ENCODE measurements around the gene GFRA4.

GFRA4 gene

GRCh38 chr20:3693376-3693775 lies 30.2 kb upstream of the GFRA4 start:
- no peak for DNase-seq (ENCODE audit: low read depth)

- DNase-seq (ENCODE audit: low read depth) = no peak
These were observed 29.6 kb upstream of the GFRA4 start for GRCh38 chr20:3692706-3693294.

GRCh38 chr20:3691897-3692296 lies 28.7 kb upstream of the GFRA4 start:
- no peak for DNase-seq (ENCODE audit: low read depth)

DNA sequence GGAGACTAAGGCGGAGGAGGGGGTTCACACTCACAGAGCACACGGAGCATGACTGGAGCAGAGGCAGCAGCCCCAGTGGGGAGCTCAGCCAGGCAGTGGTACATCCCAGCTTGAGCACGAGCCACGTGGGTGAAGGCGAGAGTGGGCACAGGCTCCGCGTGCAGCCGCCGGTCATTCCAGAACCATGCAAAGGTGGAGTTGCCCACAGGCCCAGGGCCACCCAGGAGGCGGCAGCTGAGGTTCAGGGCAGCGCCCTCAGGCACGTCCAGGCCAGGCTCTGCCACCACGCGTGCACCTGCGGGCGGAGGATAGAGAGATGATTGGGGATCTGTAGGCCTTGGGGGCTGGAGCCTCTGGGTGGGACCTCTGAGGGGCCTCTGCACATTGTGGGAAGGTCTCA lies 28.1 kb upstream of the GFRA4 start:
- no peak for DNase-seq (ENCODE audit: low read depth)

GRCh38 chr20:3690413-3690812 lies 27.2 kb upstream of the GFRA4 start:
- DNase-seq (ENCODE audit: low read depth) = no peak

DNA sequence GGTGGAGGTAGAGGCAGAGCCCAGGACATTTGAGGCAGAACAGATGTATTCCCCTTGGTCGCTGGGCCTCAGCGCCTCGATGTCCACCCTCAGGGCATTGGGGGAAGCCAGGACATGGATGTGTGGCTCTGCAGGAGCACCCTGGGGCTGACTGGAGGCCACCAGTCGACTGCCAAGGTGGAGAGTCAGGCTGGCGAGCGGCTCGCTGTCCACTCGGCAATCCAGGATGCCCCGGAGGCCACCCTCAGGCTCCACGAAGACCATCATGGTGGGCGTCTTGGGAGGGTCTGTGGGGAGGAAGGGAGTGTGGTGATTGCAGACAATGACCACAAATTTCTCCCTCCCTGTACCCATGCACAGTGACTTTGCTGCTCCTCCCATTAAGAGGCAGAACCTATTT lies 26.8 kb upstream of the GFRA4 start:
- DNase-seq (ENCODE audit: low read depth) = no peak

DNA sequence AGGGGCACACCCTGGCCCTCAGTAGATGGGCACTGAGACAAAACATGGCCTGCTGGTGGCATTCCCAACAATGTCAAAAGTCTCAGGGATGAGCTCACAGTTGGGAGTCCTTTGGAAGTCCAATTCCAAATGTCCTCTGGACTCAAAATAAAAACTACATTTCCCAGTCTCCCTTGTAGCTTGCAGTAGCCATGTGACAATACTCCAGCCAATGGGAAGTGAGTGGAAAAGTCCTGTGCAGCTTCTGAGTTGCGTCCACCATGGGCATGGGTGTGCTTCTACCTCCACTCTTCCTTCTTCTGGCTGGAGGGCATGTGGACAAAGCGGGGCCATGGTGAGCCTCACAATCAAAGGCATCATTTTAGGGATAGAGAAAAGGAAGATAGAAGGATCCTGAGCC lies 24.5 kb upstream of the GFRA4 start:
- peak; percentile 53 for DNase-seq (ENCODE audit: low read depth)

GRCh38 chr20:3686867-3687321 lies 23.7 kb upstream of the GFRA4 start:
- peak; percentile 95 for DNase-seq (ENCODE audit: low read depth)

DNA sequence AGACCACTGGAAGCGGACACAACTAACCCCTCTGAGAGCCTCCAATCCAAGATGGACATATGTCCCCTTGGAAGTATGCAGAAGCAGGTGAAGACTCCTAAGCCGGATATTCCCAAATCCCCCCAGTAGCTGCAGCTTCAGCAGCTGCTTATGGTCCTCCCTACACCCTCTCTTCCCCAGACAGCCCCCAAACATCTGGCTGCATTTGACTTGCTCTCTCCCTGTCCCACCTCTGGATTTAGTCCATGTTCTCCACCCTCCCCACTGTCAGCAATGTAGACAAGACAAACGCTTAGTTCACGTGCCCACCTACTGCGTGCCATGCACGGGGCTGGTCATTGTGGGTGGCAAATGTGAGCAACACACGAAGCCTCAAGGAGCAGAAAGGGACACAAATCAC lies 23.2 kb upstream of the GFRA4 start:
- no peak for DNase-seq (ENCODE audit: low read depth)

GRCh38 chr20:3685341-3685740 lies 22.1 kb upstream of the GFRA4 start:
- DNase-seq (ENCODE audit: low read depth) = no peak

GRCh38 chr20:3681931-3682781 lies 19.0 kb upstream of the GFRA4 start, which contains the start of gene ADAM33:
ADAM33 (minus strand) TSS chr20:3682010; CDS start chr20:3682004, 6 bp downstream.
- DNase-seq (ENCODE audit: low read depth) = no peak

- DNase-seq (ENCODE audit: low read depth) = no peak
These were observed 18.2 kb upstream of the GFRA4 start for GRCh38 chr20:3681352-3681930.

DNA sequence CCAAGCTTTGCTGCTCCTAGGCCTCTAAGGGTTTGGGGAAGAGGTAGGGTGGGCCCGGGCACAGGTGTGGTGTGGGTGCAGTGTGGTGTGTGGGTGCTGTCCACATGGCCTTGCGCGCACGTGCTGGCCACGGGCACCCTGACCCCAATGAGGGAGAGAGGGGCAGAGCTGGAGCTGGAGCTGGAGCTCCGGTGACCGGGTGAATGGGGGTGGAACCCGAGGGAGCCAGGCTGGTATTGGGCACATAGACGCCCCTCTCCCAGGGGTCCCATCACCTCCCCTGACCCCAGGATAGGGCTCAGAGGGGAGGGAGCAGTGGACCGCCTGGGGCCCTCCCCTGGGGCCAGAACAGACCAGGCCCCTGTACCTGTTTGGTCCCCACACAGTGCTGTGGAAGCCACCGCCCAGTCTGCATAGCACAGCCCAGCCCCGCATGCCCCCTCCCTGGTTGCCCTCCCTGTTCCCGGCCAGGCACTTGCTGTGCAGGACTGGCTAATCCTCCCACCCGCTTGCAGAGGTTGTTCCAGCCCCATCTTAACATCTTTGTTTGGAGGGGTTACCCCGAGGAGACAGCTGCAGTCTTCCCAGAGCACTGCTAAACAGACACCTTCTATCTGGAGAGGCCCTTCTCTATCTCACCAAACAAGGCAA lies 17.6 kb upstream of the GFRA4 start:
- DNase-seq (ENCODE audit: low read depth) = no peak

DNA sequence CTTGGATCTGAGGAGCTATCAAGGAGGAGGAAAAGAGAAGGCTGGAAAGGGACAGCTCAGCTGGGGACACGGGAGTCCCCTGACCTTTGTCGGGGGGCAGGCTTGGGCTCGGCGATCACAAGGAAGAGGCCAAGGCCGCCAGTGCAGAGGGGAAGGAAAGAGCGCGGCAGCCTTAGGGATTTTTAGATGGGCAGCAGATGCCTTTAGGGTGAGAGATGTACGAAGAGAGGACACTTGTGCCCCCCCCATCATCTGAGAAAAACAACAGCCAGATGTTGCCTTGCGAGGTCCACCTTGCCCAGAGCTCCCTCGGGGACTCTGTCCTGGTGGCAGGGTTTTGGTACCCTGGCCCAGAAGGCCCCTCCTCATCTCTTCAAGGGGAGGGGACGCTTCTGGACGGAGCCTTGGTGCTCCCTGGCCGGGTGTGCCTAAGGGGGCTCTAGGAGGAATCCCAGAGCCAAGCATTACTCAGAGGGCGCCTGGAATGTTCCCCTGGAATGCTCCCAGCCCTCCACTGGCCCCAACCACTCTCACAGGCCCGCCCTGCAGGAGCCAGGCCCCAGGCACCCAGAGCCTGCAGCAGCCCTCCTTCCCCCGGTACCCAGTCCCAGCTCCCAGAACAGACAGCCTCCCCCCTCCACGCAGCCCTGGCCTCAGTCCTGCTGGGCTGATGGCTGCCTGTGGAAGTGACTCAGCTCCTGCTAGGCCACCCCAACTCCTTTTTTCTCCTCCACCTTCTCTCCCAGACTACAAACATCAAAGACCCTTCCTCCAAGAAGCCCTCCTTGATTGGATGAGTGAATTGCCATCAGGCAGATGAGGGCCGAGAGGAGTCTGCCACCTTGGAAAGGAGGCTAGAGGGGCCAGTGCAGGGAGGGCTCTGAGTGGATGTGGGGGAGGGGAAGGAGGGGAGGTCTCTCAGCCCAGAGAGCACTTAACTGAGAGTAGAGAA lies 16.8 kb upstream of the GFRA4 start:
- peak; percentile 40 for DNase-seq (ENCODE audit: low read depth)

DNA sequence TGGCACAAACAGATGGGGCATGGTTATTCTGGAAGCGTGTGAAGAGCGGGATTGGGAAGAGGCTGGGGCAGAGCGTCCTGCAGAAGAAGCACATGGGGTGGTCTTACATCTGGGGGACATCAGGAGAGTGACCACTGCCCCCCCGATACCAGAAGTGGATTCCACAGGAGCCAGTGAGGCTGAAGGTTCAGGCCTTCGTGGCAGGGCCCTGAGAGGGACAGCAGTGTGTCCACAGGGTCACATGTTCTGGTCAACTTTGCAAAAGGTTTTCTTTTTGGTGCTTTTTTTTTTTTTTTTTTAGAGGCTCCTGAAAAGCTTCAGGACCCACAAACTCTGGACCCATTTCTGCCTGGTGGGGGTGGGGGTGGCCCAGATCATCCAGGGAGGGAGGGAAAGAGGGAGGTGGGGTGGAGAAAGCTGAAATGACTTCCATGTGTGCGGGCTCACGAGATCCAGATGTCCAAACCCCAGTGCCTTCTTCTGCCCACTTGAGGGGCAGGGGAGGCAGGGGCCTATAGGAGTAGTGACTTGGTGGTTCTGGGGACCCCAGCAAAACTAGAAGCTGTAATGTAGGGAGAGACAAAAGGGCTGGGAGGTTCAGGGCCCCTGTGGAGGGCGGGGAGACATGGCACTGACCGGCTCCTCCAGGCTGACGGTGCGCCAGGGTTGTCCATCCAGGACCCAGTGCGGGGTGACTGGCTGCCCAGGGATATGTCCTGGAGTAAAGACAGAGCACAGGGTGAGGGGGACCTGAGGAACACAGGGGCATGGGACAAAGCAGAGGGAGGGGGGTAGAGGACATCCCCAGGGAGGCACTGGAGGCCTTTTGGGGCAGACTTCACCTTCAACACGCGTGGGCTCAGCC lies 15.9 kb upstream of the GFRA4 start:
- DNase-seq (ENCODE audit: low read depth) = no peak

DNA sequence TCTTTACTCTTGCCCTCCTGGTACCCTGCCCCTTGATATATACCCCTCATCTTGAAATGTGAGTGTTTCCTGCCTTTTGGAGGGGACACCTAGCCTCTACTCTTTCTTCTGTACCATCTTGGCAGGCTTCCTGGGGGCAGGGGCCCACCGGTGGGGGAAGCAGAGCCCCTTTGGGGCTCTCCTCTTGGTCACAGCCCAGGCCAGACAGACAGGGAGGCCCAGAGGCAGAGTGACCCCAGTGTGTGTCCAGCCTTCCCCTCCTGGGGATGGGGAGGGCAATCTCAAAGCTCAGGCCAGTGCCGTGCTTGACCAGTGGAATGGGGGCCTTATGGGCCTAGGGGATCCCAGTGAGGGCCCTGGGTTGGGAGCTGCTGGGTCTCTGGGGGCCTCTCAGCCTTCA lies 15.0 kb upstream of the GFRA4 start:
- no peak for DNase-seq (ENCODE audit: low read depth)

DNA sequence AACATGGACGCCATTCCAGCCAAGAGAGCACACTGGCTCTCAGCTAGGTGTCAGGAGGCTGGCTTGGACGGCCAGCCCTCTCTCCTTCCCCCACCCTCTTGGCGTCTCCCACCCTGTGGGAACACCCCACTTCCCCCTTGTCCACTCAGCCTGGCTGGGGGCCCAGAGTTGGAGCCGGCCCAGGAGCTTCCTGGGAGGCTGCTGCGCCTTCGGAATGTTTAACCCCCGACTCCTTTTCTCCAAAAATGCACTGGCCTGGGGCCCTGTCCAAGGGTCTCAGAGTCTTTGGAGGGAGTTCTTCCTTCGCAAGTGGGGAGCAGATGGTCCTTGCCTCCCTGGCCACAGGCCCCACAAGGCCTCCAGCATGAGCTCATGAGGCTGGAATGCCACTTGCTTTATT lies 14.5 kb upstream of the GFRA4 start:
- no peak for DNase-seq (ENCODE audit: low read depth)

- DNase-seq (ENCODE audit: low read depth) = no peak
These were observed 12.0 kb upstream of the GFRA4 start for GRCh38 chr20:3674995-3675900.

DNA sequence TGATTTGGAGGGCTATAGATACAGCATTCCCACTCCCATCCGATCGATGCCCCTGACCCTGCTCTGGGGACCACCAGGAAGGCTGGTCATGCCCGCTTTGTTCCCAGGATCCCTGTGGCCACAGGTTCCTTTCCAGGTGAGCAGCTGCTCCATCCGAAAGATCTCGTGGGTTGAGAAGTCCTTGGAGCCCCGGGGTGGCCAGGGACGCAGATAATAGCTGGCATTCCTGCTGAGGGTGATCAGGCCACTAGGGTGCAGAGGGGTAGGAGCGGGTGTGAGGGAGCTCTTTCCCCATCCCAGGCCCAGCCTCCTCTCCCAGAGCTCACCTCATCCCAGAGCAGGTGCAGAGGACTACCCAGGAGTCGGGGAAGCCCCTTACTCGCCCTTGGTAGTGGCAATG lies 11.2 kb upstream of the GFRA4 start:
- no peak for DNase-seq (ENCODE audit: low read depth)

Measured in stromal cell of bone marrow (primary cell).